Spleen (tissue), 7 donors: ENCODE measurements around the gene TMEM217.

Experiments
- CTCF ChIP-seq, 11 experiments: fragments of 200-600 bp in 7 of 11; fragments of 450-650 bp in 4 of 11; sonication (generic) in 4 of 11; IDR thresholded peaks in 8 of 11; conservative IDR thresholded peaks in 3 of 11; 1 replicate in 7 of 11; 2 replicates in 4 of 11; pipeline versions ENCODE4 v1.4.0 to v1.8.0; 2016 to 2021; ENCODE audit warnings: antibody characterized with exemption in 11 of 11, inconsistent platforms in 4 of 11, mild to moderate bottlenecking in 1 of 11
- POLR2A ChIP-seq, 3 donors: fragments of 450-650 bp; IDR thresholded peaks; one replicate each; pipeline ENCODE4 v1.5.1; 2017; ENCODE audit warnings: antibody characterized with exemption in 3 of 3, mild to moderate bottlenecking in 1 of 3
- POLR2AphosphoS5 ChIP-seq, 3 donors: sonication (generic); formaldehyde crosslinking; IDR thresholded peaks; one replicate each; pipeline ENCODE4 v1.5.1; 2017; ENCODE audit warnings: antibody characterized with exemption in 3 of 3
- donor health status: DM: no; HTN: no; CAD: no; lungs with moderate emphysema.
- donor health status: DM: no; HTN: no; CAD: no.
- donor health status: DM: no; HTN: no; CAD: no.

GRCh38 chr6:37306624-37307222 lies 48.8 kb upstream of the TMEM217 start:
- TF ChIP-seq CTCF (IDR thresholded peaks at IDR 0.05 in 8 of 11, conservative IDR thresholded peaks at IDR 0.05 in 3 of 11) (no peak), POLR2A (IDR thresholded peaks at IDR 0.05) (no peak), POLR2AphosphoS5 (IDR thresholded peaks at IDR 0.05) (no peak)
